Brain pericyte (primary cell): ENCODE data around the gene LGR6.

Source experiments
- DNase-seq: peaks from one replicate; pipeline ENCODE4 v3.0.0-alpha.2; 2012; ENCODE audit warnings: low read depth, low spot score

Gene LGR6

GRCh38 chr1:202199040-202199889 lies 5.7 kb downstream of the LGR6 start:
- DNase-seq: no peak

- no peak for DNase-seq
Measured at GRCh38 chr1:202200112-202200548, 6.5 kb downstream of the LGR6 start.

GRCh38 chr1:202200669-202201068 lies 7.1 kb downstream of the LGR6 start:
- no peak for DNase-seq

- DNase-seq: no peak
Measured at GRCh38 chr1:202201266-202201665, 7.7 kb downstream of the LGR6 start.

- DNase-seq: no peak
Measured at GRCh38 chr1:202201971-202202370, 8.4 kb downstream of the LGR6 start.

GRCh38 chr1:202202500-202203168 lies 9.0 kb downstream of the LGR6 start:
- no peak for DNase-seq

- DNase-seq: no peak
Measured at GRCh38 chr1:202203238-202204039, 9.8 kb downstream of the LGR6 start.

- no peak for DNase-seq
Measured at GRCh38 chr1:202204065-202204464, 10.5 kb downstream of the LGR6 start.

GRCh38 chr1:202205523-202206190 lies 12.1 kb downstream of the LGR6 start:
- no peak for DNase-seq

- peak; percentile 69 for DNase-seq
Measured at GRCh38 chr1:202207292-202207691, 13.7 kb downstream of the LGR6 start.

GRCh38 chr1:202208351-202208857 lies 14.8 kb downstream of the LGR6 start:
- DNase-seq: no peak

- no peak for DNase-seq
Measured at GRCh38 chr1:202210385-202210784, 16.8 kb downstream of the LGR6 start.

GRCh38 chr1:202210969-202211368 lies 17.4 kb downstream of the LGR6 start:
- DNase-seq: no peak

GRCh38 chr1:202212787-202213186 lies 19.2 kb downstream of the LGR6 start:
- DNase-seq: no peak

GRCh38 chr1:202213361-202214088 lies 19.9 kb downstream of the LGR6 start:
- no peak for DNase-seq

- DNase-seq: no peak
Measured at GRCh38 chr1:202214089-202214843, 20.7 kb downstream of the LGR6 start.

GRCh38 chr1:202215472-202216130 lies 22.0 kb downstream of the LGR6 start:
- no peak for DNase-seq

GRCh38 chr1:202216691-202217090 lies 23.1 kb downstream of the LGR6 start:
- no peak for DNase-seq

GRCh38 chr1:202217516-202217915 lies 23.9 kb downstream of the LGR6 start:
- no peak for DNase-seq
